Measurements from ENCODE around the gene RTN4RL1.

DNA sequence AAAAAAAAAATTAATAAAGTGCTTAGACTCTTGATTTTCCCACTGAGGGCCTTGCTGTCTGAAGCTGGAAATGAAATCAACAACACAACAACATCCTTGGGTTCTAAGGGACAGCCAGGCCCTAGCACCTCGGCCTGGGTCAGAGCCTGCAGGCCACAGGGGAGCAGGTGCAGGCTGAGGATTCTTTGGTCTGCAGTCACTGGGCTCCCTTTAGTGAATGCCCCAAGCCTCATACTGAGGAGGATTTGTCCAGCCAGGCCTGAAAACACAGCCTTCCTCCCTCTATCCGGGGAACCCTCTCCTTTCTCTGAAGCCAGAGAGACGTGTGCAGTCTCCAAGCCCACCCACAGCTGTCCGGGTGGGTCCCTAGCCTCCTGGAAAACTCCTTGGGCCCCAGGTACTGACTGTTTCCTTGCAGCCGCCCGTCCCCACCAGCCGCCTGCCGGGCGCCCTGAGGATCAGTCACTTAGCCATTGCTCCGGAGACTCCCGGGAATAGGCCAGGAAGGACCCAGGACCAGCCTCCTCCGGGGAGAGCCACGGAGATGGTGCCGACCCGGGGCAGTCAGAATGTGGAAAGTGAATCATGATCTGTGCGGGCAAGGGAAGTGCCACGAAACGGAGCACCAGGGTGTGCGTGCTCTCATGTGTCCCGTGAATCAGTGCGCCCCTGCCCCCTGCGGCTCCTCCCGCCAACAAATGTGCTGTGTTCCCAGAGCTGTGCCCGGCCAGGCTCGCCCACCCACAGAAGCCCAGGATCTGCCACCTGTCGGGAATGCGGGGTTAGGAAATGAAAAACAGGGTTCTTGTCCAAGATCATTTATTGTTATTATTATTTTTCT is 91.0 kb downstream of the RTN4RL1 start:
- TF ChIP-seq POLR2A (IDR thresholded peaks at IDR 0.05), result no peak
- TF ChIP-seq, protein P1, sequence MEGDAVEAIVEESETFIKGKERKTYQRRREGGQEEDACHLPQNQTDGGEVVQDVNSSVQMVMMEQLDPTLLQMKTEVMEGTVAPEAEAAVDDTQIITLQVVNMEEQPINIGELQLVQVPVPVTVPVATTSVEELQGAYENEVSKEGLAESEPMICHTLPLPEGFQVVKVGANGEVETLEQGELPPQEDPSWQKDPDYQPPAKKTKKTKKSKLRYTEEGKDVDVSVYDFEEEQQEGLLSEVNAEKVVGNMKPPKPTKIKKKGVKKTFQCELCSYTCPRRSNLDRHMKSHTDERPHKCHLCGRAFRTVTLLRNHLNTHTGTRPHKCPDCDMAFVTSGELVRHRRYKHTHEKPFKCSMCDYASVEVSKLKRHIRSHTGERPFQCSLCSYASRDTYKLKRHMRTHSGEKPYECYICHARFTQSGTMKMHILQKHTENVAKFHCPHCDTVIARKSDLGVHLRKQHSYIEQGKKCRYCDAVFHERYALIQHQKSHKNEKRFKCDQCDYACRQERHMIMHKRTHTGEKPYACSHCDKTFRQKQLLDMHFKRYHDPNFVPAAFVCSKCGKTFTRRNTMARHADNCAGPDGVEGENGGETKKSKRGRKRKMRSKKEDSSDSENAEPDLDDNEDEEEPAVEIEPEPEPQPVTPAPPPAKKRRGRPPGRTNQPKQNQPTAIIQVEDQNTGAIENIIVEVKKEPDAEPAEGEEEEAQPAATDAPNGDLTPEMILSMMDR (IDR thresholded peaks at IDR 0.05), result no peak

Measured in suprapubic skin (tissue), 3 donors.